T-cell (primary cell): ENCODE data around the gene SRP9. TPM values are rescaled to one million over a fixed set of nuclear protein-coding genes. Genes with fewer than 3 reads are reported as not detected.
A peak's percentile ranks its signal among the peaks of the same experiment; 100 is the strongest.
"Not testable (repeated sequence)": the region's sequence is repeated elsewhere in the genome, so short reads cannot be mapped to it uniquely, and the experiment has no call there.

Experiments used
- ATAC-seq, 4 experiments: fragments of 200-7000 bp in 3 of 4; fragments of 150-1000 bp in 1 of 4; cut with Tn5 transposase; replicated peaks in 1 of 4; 1 replicate in 3 of 4; 2 replicates in 1 of 4; pipeline ENCODE4 v1.10.0; 2021; ENCODE audit warnings: moderate library complexity in 3 of 4, mild to moderate bottlenecking in 2 of 4, moderate number of reproducible peaks in 1 of 4
- CTCF ChIA-PET, 2 donors: fragments of 300-600 bp; sonication (Branson Sonifier 250); formaldehyde crosslinking; loops; one replicate each; lab custom pipeline; 2022; ENCODE audit warnings: antibody characterized with exemption in 2 of 2; lab: Charles Lee
- POLR2A ChIA-PET, 2 donors: fragments of 300-600 bp; sonication (Branson Sonifier 250); formaldehyde crosslinking; loops; one replicate each; lab custom pipeline; 2022; ENCODE audit warnings: antibody characterized with exemption in 2 of 2; lab: Charles Lee
- DNase-seq, 35 experiments: peaks; one replicate each; pipeline versions ENCODE4 v3.0.0 to v3.0.0-alpha.2; 2013 to 2023
- H3K27ac ChIP-seq: one replicate; pipeline ENCODE4 v1.5.1; 2013; ENCODE audit warnings: low read length
- H3K27me3 ChIP-seq, 2 experiments: replicated peaks in 1 of 2; 1 replicate in 1 of 2; 2 replicates in 1 of 2; pipeline versions ENCODE4 v1.6.1 to v1.7.0; 2013; ENCODE audit warnings: low read length in 1 of 2, mixed read lengths in 1 of 2; ENCODE audit not compliant: control insufficient read depth in 2 of 2, insufficient read depth in 2 of 2; ENCODE audit errors: extremely low read depth in 1 of 2
- H3K36me3 ChIP-seq, 2 donors: 1 replicate in 1 of 2; 2 replicates in 1 of 2; pipeline versions ENCODE4 v1.6.1 to v1.7.0; 2013; ENCODE audit warnings: low read length in 1 of 2; ENCODE audit not compliant: control insufficient read depth in 2 of 2, insufficient read depth in 1 of 2; ENCODE audit errors: extremely low read depth in 1 of 2
- H3K4me1 ChIP-seq, 2 experiments: 1 replicate in 1 of 2; 2 replicates in 1 of 2; pipeline versions ENCODE4 v1.6.1 to v1.7.0; 2013; ENCODE audit warnings: low read length in 2 of 2, mixed read lengths in 1 of 2; ENCODE audit not compliant: insufficient read depth in 2 of 2, control insufficient read depth in 1 of 2; ENCODE audit errors: extremely low read depth in 1 of 2
- H3K4me3 ChIP-seq, 2 donors: 1 replicate in 1 of 2; 2 replicates in 1 of 2; pipeline versions ENCODE4 v1.5.1 to v1.7.0; 2013; ENCODE audit warnings: mild to moderate bottlenecking in 2 of 2, low read length in 1 of 2, moderate library complexity in 1 of 2; ENCODE audit not compliant: control insufficient read depth in 1 of 2; ENCODE audit errors: extremely low read depth in 1 of 2
- H3K9me3 ChIP-seq: 2 replicates; pipeline ENCODE4 v1.7.0; 2013
- H3K27ac Mint-ChIP-seq, 2 donors: one replicate each; pipeline ENCODE4 v1.8.0; 2020 to 2021; ENCODE audit warnings: mild to moderate bottlenecking in 2 of 2, mixed read lengths in 2 of 2
- H3K27me3 Mint-ChIP-seq, 2 donors: one replicate each; pipeline ENCODE4 v1.8.0; 2021 to 2022; ENCODE audit warnings: mixed read lengths in 2 of 2
- H3K36me3 Mint-ChIP-seq: one replicate; pipeline ENCODE4 v1.8.0; 2021; ENCODE audit warnings: mixed read lengths
- H3K4me1 Mint-ChIP-seq, 3 donors: one replicate each; pipeline ENCODE4 v1.8.0; 2020 to 2022; ENCODE audit warnings: mixed read lengths in 3 of 3, mild to moderate bottlenecking in 1 of 3
- H3K4me3 Mint-ChIP-seq, 3 donors: one replicate each; pipeline ENCODE4 v1.8.0; 2020 to 2022; ENCODE audit warnings: mild to moderate bottlenecking in 3 of 3, mixed read lengths in 3 of 3, moderate library complexity in 3 of 3
- H3K9me3 Mint-ChIP-seq, 3 donors: one replicate each; pipeline ENCODE4 v1.8.0; 2020 to 2022; ENCODE audit warnings: mixed read lengths in 3 of 3
- WGBS: methylation state at CpG from one replicate; pipeline ENCODE4 v1.1.5; 2013; ENCODE audit warnings: missing lambda C conversion rate; ENCODE audit not compliant: insufficient coverage; 5-methylcytosine and 5-hydroxymethylcytosine counted together
- total RNA-seq, 35 experiments: library from RNA in 6 of 35; stranded (reverse) in 6 of 35; fragments of 120-200 nt in 1 of 35; gene quantifications; one replicate each; pipeline versions ENCODE4 v1.2.1 to v1.2.4 and lab custom pipeline; 2013 to 2026

Gene SRP9
- total RNA-seq, 5 donors from 2014 or later (not counting 1 experiment from before 2014, with no cell fraction given) = 74.1 to 152 (median 137) TPM

- H3K36me3 Mint-ChIP-seq = peaks cover 43% of the 10 kb centered on the region
- POLR2A ChIA-PET, H3K4me1 Mint-ChIP-seq, H3K27me3 ChIP-seq, H3K4me1 ChIP-seq, H3K36me3 ChIP-seq, H3K27ac Mint-ChIP-seq, CTCF ChIA-PET, H3K4me3 ChIP-seq, ATAC-seq, H3K9me3 ChIP-seq, H3K4me3 Mint-ChIP-seq, DNase-seq, H3K9me3 Mint-ChIP-seq, H3K27ac ChIP-seq, H3K27me3 Mint-ChIP-seq: not testable (repeated sequence)
- WGBS = 99% methylated on average over 12 of the region's 18 CpGs
Observed at GRCh38 chr1:225796097-225796496, 18.5 kb downstream of the SRP9 start.

DNA sequence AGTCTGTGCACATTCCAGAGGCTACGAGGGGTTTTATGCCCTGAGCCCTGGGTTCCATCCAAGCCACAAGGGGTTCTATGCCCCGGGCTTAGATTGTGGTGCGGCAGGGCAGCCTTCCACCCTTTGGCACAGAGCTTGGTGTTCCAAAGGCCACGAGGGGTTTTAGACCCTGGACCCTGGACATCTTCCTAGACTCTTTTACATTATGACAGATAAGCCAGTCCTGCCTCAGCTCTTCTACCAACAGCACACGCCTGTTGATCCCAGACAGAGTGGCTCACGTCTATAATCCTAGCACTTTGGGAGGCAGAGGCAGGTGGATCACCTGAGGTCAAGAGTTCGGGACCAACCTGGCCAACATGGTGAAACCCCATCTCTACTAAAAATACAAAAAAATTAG, 23.5 kb downstream of the SRP9 start:
- H3K36me3 ChIP-seq, H3K36me3 Mint-ChIP-seq, CTCF ChIA-PET, H3K4me3 ChIP-seq, DNase-seq, ATAC-seq, H3K27ac ChIP-seq, H3K9me3 ChIP-seq, POLR2A ChIA-PET, H3K9me3 Mint-ChIP-seq, H3K4me1 Mint-ChIP-seq, H3K4me1 ChIP-seq, H3K4me3 Mint-ChIP-seq, H3K27me3 ChIP-seq, H3K27me3 Mint-ChIP-seq, H3K27ac Mint-ChIP-seq: not testable (repeated sequence)
- 100% methylated on average over 4 of the region's 7 CpGs for whole genome bisulfite sequencing

- DNase-seq (no peak), ATAC-seq (no peak)
- no peaks in the 10 kb centered on the region for H3K9me3 Mint-ChIP-seq
- ChIA-PET CTCF (interaction anchor here in 1 of 2 donors (0.6 kb wide), 1 partner anchor 339 kb away, joined by 3 read pairs; no protein-coding TSS in a partner anchor), POLR2A (interaction anchor here in 1 of 2 donors (0.6 kb wide), 1 partner anchor 171 kb away, joined by 4 read pairs; no protein-coding TSS in a partner anchor)
- WGBS = no CpG with 5 or more reads among the region's 1 CpG
- no peaks in the 10 kb centered on the region for H3K27me3 Mint-ChIP-seq
- H3K36me3 Mint-ChIP-seq = no peaks in the 10 kb centered on the region
- peaks cover 0 to 13% of the 10 kb centered on the region in 2 experiments for H3K27me3 ChIP-seq
- peaks cover 0 to 2% of the 10 kb centered on the region in 2 donors for H3K36me3 ChIP-seq
- H3K4me1 Mint-ChIP-seq = peaks cover 8 to 14% (median 13%) of the 10 kb centered on the region in 3 donors
- H3K4me3 Mint-ChIP-seq = no peak overlapping the region
- no peak overlapping the region for H3K27ac Mint-ChIP-seq
- H3K27ac ChIP-seq = no peak overlapping the region
- H3K4me3 ChIP-seq = no peak overlapping the region
- H3K9me3 ChIP-seq = no peaks in the 10 kb centered on the region
- peaks cover 0 to 16% of the 10 kb centered on the region in 2 experiments for H3K4me1 ChIP-seq
Observed at GRCh38 chr1:225806249-225806648, 28.6 kb downstream of the SRP9 start.

DNA sequence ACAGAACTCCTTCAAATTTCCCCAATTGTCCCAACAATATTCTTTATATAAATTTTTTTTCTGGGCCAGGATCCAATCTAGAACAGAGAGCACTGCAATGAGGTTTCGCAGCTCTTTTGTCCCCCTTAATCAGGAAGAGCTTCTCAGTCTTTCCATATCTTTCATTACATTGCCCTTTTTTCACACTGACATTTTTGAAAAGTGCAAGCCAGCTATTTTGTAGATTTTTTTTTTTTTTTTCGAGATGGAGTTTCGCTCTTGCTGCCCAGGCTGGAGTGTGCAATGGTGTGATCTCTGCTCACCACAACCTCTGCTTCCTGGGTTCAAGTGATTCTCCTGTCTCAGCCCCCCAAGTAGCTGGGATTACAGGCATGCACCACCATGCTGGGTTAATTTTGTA, 29.1 kb downstream of the SRP9 start:
- ChIA-PET POLR2A (interaction anchor here in 1 of 2 donors (0.6 kb wide), 1 partner anchor 172 kb away, joined by 4 read pairs; no protein-coding TSS in a partner anchor), CTCF (interaction anchor here in 1 of 2 donors (0.6 kb wide), 1 partner anchor 339 kb away, joined by 3 read pairs; no protein-coding TSS in a partner anchor)
- H3K4me3 ChIP-seq, H3K9me3 ChIP-seq, H3K27ac Mint-ChIP-seq, H3K4me3 Mint-ChIP-seq, DNase-seq, H3K36me3 Mint-ChIP-seq, H3K27me3 Mint-ChIP-seq, H3K27ac ChIP-seq, ATAC-seq, H3K36me3 ChIP-seq, H3K9me3 Mint-ChIP-seq: not testable (repeated sequence)
- no CpG with 5 or more reads among the region's 3 CpGs for WGBS
- peaks cover 8 to 14% (median 13%) of the 10 kb centered on the region in 3 donors for H3K4me1 Mint-ChIP-seq
- H3K4me1 ChIP-seq = peaks cover 0 to 17% of the 10 kb centered on the region in 2 experiments
- H3K27me3 ChIP-seq = peaks cover 0 to 16% of the 10 kb centered on the region in 2 experiments

DNA sequence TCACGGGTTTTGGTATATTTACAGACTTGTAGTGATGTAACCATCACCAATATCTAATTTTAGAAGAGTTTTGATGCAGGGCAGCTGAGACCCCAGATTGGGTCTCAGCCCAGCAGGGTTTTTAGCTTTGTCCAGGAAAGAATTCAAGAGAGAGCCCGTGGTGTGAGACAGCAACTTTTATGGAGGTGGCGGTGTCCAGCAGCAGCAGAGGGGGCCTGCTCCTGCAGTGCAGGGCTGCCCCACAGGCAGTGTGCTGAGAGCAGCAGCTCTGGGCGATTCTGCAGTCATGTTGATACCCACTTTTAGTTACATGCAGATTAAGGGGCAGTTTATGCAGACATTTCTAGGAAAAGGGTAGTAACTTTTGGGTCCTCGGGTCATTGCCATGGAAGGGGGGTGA, 30.5 kb downstream of the SRP9 start:
- peaks cover 0 to 2% of the 10 kb centered on the region in 2 donors for H3K36me3 ChIP-seq
- DNase-seq (no peak), ATAC-seq (no peak)
- H3K27me3 ChIP-seq = peaks cover 0 to 16% of the 10 kb centered on the region in 2 experiments
- H3K36me3 Mint-ChIP-seq = no peaks in the 10 kb centered on the region
- H3K4me1 Mint-ChIP-seq = peaks cover 8 to 14% (median 13%) of the 10 kb centered on the region in 3 donors
- 93% methylated on average over 4 of the region's 5 CpGs for WGBS
- CTCF ChIA-PET = no interaction called here
- peak overlapping the region in 2 of 3 donors; percentile 10 to 80 for H3K4me3 Mint-ChIP-seq
- no peak overlapping the region for H3K27ac ChIP-seq
- POLR2A ChIA-PET = no interaction called here
- no peak overlapping the region for H3K4me3 ChIP-seq
- H3K4me1 ChIP-seq = peaks cover 0 to 17% of the 10 kb centered on the region in 2 experiments
- H3K27ac Mint-ChIP-seq = no peak overlapping the region
- no peaks in the 10 kb centered on the region for H3K9me3 Mint-ChIP-seq
- no peaks in the 10 kb centered on the region for H3K27me3 Mint-ChIP-seq
- no peaks in the 10 kb centered on the region for H3K9me3 ChIP-seq

DNA sequence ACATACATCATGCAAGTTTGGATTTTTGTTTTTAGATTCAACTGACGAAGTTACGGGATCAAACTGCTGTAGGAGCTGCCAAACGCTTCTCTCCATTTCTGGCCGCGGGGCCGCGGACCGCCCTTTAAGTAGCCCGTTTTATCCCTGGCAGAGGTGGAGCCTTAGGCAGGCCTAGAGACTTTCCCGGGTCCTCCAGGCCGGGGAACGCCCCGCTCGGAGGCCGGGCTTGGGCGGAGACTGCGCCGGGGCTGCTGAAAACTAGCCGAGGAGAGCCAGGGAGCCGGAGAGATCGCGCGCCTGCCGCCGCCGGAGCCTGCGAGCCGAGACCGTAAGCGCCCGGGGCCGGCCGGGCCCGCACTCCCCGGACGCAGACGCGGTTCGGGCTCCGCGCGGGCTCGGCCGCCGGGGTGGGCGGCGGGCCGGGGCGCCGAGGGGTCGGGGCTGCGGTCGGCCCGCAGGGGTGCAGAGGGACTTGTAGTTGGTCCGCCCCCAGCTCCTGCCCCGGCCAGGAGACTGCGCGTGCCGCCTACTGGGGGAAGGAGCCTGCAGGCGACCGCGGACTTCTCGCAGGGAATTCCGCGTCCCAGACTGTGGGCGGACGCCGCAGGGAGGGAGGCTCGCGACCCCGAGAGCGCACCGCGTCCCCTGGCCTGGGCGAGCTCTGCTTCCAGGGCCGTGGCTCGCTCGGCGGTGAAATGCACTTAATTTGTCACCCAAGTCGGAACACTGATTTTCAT, 32.4 kb downstream of the SRP9 start, which contains the start of gene EPHX1:
TSS of gene EPHX1 (plus strand) at position 283 of the 737 bp plus-strand sequence. CDS start 18,606 bp downstream, outside the sequence.
- Histone ChIP-seq H3K36me3 (no peaks in the 10 kb centered on the region), H3K9me3 (no peaks in the 10 kb centered on the region), H3K4me3 (peak within 1 kb of the TSS; percentile 43 to 65), H3K27me3 (peaks cover 0 to 18% of the 10 kb centered on the region in 2 experiments), H3K4me1 (peaks cover 0 to 17% of the 10 kb centered on the region in 2 experiments), H3K27ac (no peak within 1 kb of the TSS)
- no peaks in the 10 kb centered on the region for H3K36me3 Mint-ChIP-seq
- H3K9me3 Mint-ChIP-seq = no peaks in the 10 kb centered on the region
- no peaks in the 10 kb centered on the region for H3K27me3 Mint-ChIP-seq
- peak within 1 kb of the TSS; percentile 80 to 85 (median 81) for H3K4me3 Mint-ChIP-seq
- CTCF ChIA-PET = no interaction called here
- DNase-seq = peak; percentile 14 to 71 (median 46)
- POLR2A ChIA-PET = interaction anchor here in 1 of 2 donors (0.6 kb wide), 1 partner anchor 37 kb away, joined by 4 read pairs; no protein-coding TSS in a partner anchor
- ATAC-seq = peak; percentile 87 to 94 (median 93)
- WGBS = 2% methylated on average over 76 of the region's 80 CpGs
- H3K4me1 Mint-ChIP-seq = peaks cover 8 to 14% (median 13%) of the 10 kb centered on the region in 3 donors
- H3K27ac Mint-ChIP-seq = peak within 1 kb of the TSS; percentile 22 to 36
